CD4-positive, CD25-positive, alpha-beta regulatory T cell (primary cell): ENCODE data around the gene ATP10B. TPM values are rescaled to one million over a fixed set of nuclear protein-coding genes. Genes with fewer than 3 reads are reported as not detected.

Experiments used
- ATAC-seq, 2 donors: fragments of 150-1000 bp; cut with Tn5 transposase; one replicate each; pipeline ENCODE4 v1.10.0; 2021; ENCODE audit warnings: low read depth in 2 of 2, moderate number of reproducible peaks in 2 of 2, moderate library complexity in 1 of 2
- DNase-seq, 3 donors: peaks; one replicate each; pipeline versions ENCODE4 v3.0.0 to v3.0.0-alpha.2; 2012 to 2022; ENCODE audit warnings: mixed read lengths in 1 of 3
- H3K27ac ChIP-seq: one replicate; pipeline ENCODE4 v1.7.0; 2013; ENCODE audit warnings: mild to moderate bottlenecking, low read length; ENCODE audit not compliant: insufficient read depth, poor library complexity, severe bottlenecking
- H3K27me3 ChIP-seq: one replicate; pipeline ENCODE4 v1.7.0; 2013; ENCODE audit warnings: low read length; ENCODE audit not compliant: control insufficient read depth, insufficient read depth
- H3K36me3 ChIP-seq: one replicate; pipeline ENCODE4 v1.7.0; 2013; ENCODE audit warnings: mild to moderate bottlenecking, low read length, moderate library complexity; ENCODE audit not compliant: control insufficient read depth, insufficient read depth
- H3K4me1 ChIP-seq: 2 replicates; pipeline ENCODE4 v1.7.0; 2013; ENCODE audit warnings: mild to moderate bottlenecking, low read length; ENCODE audit not compliant: insufficient read depth, control insufficient read depth, poor library complexity, severe bottlenecking
- H3K4me3 ChIP-seq: one replicate; pipeline ENCODE4 v1.7.0; 2013; ENCODE audit warnings: low read depth, mild to moderate bottlenecking, low read length, moderate library complexity
- H3K9me3 ChIP-seq, 2 experiments: 1 replicate in 1 of 2; 2 replicates in 1 of 2; pipeline ENCODE4 v1.7.0; 2013; ENCODE audit warnings: low read length in 2 of 2, mild to moderate bottlenecking in 1 of 2, moderate library complexity in 1 of 2; ENCODE audit not compliant: control insufficient read depth in 2 of 2
- H3K27ac Mint-ChIP-seq, 3 donors: one replicate each; pipeline ENCODE4 v1.8.0; 2020 to 2022; ENCODE audit warnings: mild to moderate bottlenecking in 3 of 3, mixed read lengths in 3 of 3, moderate library complexity in 2 of 3
- H3K27me3 Mint-ChIP-seq: one replicate; pipeline ENCODE4 v1.8.0; 2022; ENCODE audit warnings: mild to moderate bottlenecking, mixed read lengths
- H3K36me3 Mint-ChIP-seq: one replicate; pipeline ENCODE4 v1.8.0; 2020; ENCODE audit warnings: mixed read lengths
- H3K4me1 Mint-ChIP-seq, 4 donors: one replicate each; pipeline ENCODE4 v1.8.0; 2020 to 2022; ENCODE audit warnings: mixed read lengths in 4 of 4, mild to moderate bottlenecking in 1 of 4
- H3K4me3 Mint-ChIP-seq, 4 donors: one replicate each; pipeline ENCODE4 v1.8.0; 2020 to 2022; ENCODE audit warnings: mild to moderate bottlenecking in 4 of 4, mixed read lengths in 4 of 4, moderate library complexity in 3 of 4
- H3K9me3 Mint-ChIP-seq, 7 donors: one replicate each; pipeline ENCODE4 v1.8.0; 2020 to 2022; ENCODE audit warnings: mixed read lengths in 7 of 7, mild to moderate bottlenecking in 3 of 7, moderate library complexity in 2 of 7
- polyA plus RNA-seq, 4 donors: library from polyadenylated mRNA; unstranded; fragments of 300-500 nt; fragmentation: Illumina TruSeq; gene quantifications; one replicate each; pipeline ENCODE4 v1.2.3, GENCODE V29; 2021
- total RNA-seq: library from RNA; stranded (reverse); gene quantifications from one replicate; pipeline ENCODE4 v1.2.3, GENCODE V29; 2022

The ATP10B gene
- total and polyA plus RNA-seq, 5 donors from 2014 or later = not detected

DNA sequence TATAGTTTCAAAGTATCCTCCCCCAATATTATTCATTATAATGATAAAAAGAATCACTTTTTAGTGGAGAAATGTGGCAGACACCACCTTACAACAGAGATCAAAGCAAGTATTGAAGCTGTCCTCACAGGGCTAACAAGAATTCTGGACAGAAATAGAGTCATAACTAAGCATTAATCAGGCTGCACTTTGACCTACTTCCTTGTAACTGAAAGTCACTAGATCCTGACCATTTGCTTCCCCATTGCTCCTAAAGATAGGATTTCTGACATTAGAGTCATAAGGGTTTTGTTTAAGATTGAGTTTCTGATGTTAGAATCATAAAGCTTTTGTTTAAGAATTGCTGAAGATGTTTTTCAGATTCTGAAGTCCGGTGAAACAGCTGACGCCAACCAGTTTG, 159.7 kb downstream of the ATP10B start:
- no peaks in the 10 kb centered on the region for H3K36me3 Mint-ChIP-seq
- peaks cover 8% of the 10 kb centered on the region for H3K27me3 Mint-ChIP-seq
- Histone ChIP-seq H3K36me3 (no peaks in the 10 kb centered on the region), H3K4me3 (no peak overlapping the region), H3K27me3 (peaks cover 2% of the 10 kb centered on the region), H3K4me1 (no peaks in the 10 kb centered on the region), H3K9me3 (no peaks in the 10 kb centered on the region), H3K27ac (no peak overlapping the region)
- H3K27ac Mint-ChIP-seq = no peak overlapping the region
- DNase-seq = no peak
- H3K4me3 Mint-ChIP-seq = no peak overlapping the region
- no peaks in the 10 kb centered on the region for H3K4me1 Mint-ChIP-seq
- H3K9me3 Mint-ChIP-seq = no peaks in the 10 kb centered on the region
- ATAC-seq = no peak

- DNase-seq (peak in 1 of 3 donors; percentile 30), ATAC-seq (no peak)
- Mint-ChIP-seq H3K27me3 (peaks cover 7% of the 10 kb centered on the region), H3K4me1 (no peaks in the 10 kb centered on the region), H3K27ac (no peak overlapping the region), H3K9me3 (peaks cover 0 to 1% (median 0%) of the 10 kb centered on the region in 7 donors), H3K36me3 (no peaks in the 10 kb centered on the region), H3K4me3 (peak overlapping the region in 1 of 4 donors; percentile 84)
- Histone ChIP-seq H3K27me3 (peaks cover 3% of the 10 kb centered on the region), H3K27ac (no peak overlapping the region), H3K4me1 (no peaks in the 10 kb centered on the region), H3K4me3 (no peak overlapping the region), H3K36me3 (no peaks in the 10 kb centered on the region), H3K9me3 (no peaks in the 10 kb centered on the region)
Observed at GRCh38 chr5:160685695-160686094, 166.3 kb downstream of the ATP10B start.

GRCh38 chr5:160685219-160685618, 166.8 kb downstream of the ATP10B start:
- ATAC-seq = no peak

GRCh38 chr5:160679567-160680309, 172.3 kb downstream of the ATP10B start:
- Mint-ChIP-seq H3K27me3 (peaks cover 7% of the 10 kb centered on the region), H3K4me3 (no peak overlapping the region), H3K27ac (no peak overlapping the region), H3K9me3 (peaks cover 0 to 1% (median 0%) of the 10 kb centered on the region in 7 donors), H3K4me1 (no peaks in the 10 kb centered on the region), H3K36me3 (no peaks in the 10 kb centered on the region)
- H3K36me3 ChIP-seq = no peaks in the 10 kb centered on the region
- H3K27me3 ChIP-seq = no peaks in the 10 kb centered on the region
- no peak overlapping the region for H3K27ac ChIP-seq
- H3K9me3 ChIP-seq = no peaks in the 10 kb centered on the region
- H3K4me3 ChIP-seq = no peak overlapping the region
- DNase-seq (no peak), ATAC-seq (no peak)
- H3K4me1 ChIP-seq = no peaks in the 10 kb centered on the region

More at GRCh38 chr5:160685219-160685618, 166.8 kb downstream of the ATP10B start:
- H3K27me3 ChIP-seq = peaks cover 3% of the 10 kb centered on the region
- no peaks in the 10 kb centered on the region for H3K36me3 ChIP-seq
- peaks cover 7% of the 10 kb centered on the region for H3K27me3 Mint-ChIP-seq
- H3K9me3 ChIP-seq = no peaks in the 10 kb centered on the region
- H3K9me3 Mint-ChIP-seq = peaks cover 0 to 1% (median 0%) of the 10 kb centered on the region in 7 donors
- no peak overlapping the region for H3K4me3 ChIP-seq
- no peak overlapping the region for H3K4me3 Mint-ChIP-seq
- H3K27ac ChIP-seq = no peak overlapping the region
- H3K4me1 ChIP-seq = no peaks in the 10 kb centered on the region
- no peak overlapping the region for H3K27ac Mint-ChIP-seq
- no peaks in the 10 kb centered on the region for H3K4me1 Mint-ChIP-seq
- DNase-seq = no peak
- no peaks in the 10 kb centered on the region for H3K36me3 Mint-ChIP-seq

- Mint-ChIP-seq H3K27ac (no peak overlapping the region), H3K9me3 (no peaks in the 10 kb centered on the region), H3K27me3 (peaks cover 7% of the 10 kb centered on the region), H3K4me1 (no peaks in the 10 kb centered on the region), H3K4me3 (no peak overlapping the region), H3K36me3 (no peaks in the 10 kb centered on the region)
- no peaks in the 10 kb centered on the region for H3K4me1 ChIP-seq
- H3K27ac ChIP-seq = no peak overlapping the region
- DNase-seq (no peak), ATAC-seq (no peak)
- no peaks in the 10 kb centered on the region for H3K36me3 ChIP-seq
- no peaks in the 10 kb centered on the region for H3K9me3 ChIP-seq
- peaks cover 2% of the 10 kb centered on the region for H3K27me3 ChIP-seq
- no peak overlapping the region for H3K4me3 ChIP-seq
Observed at GRCh38 chr5:160675988-160676387, 176.0 kb downstream of the ATP10B start.

GRCh38 chr5:160674901-160675300, 177.1 kb downstream of the ATP10B start:
- no peak for DNase-seq
- no peak overlapping the region for H3K27ac Mint-ChIP-seq

GRCh38 chr5:160672521-160672920, 179.5 kb downstream of the ATP10B start:
- peaks cover 2% of the 10 kb centered on the region for H3K27me3 ChIP-seq
- Mint-ChIP-seq H3K9me3 (no peaks in the 10 kb centered on the region), H3K36me3 (no peaks in the 10 kb centered on the region), H3K4me3 (no peak overlapping the region), H3K4me1 (no peaks in the 10 kb centered on the region), H3K27me3 (peaks cover 10% of the 10 kb centered on the region), H3K27ac (no peak overlapping the region)
- no peaks in the 10 kb centered on the region for H3K36me3 ChIP-seq
- H3K4me1 ChIP-seq = no peaks in the 10 kb centered on the region
- H3K27ac ChIP-seq = no peak overlapping the region
- H3K4me3 ChIP-seq = no peak overlapping the region
- no peaks in the 10 kb centered on the region for H3K9me3 ChIP-seq
- DNase-seq (no peak), ATAC-seq (no peak)

More at GRCh38 chr5:160674901-160675300, 177.1 kb downstream of the ATP10B start:
- H3K4me1 Mint-ChIP-seq = no peaks in the 10 kb centered on the region
- no peaks in the 10 kb centered on the region for H3K36me3 ChIP-seq
- no peak overlapping the region for H3K27ac ChIP-seq
- H3K4me3 Mint-ChIP-seq = no peak overlapping the region
- ATAC-seq = no peak
- no peaks in the 10 kb centered on the region for H3K9me3 ChIP-seq
- H3K9me3 Mint-ChIP-seq = no peaks in the 10 kb centered on the region
- peaks cover 2% of the 10 kb centered on the region for H3K27me3 ChIP-seq
- no peak overlapping the region for H3K4me3 ChIP-seq
- peaks cover 7% of the 10 kb centered on the region for H3K27me3 Mint-ChIP-seq
- H3K36me3 Mint-ChIP-seq = no peaks in the 10 kb centered on the region
- no peaks in the 10 kb centered on the region for H3K4me1 ChIP-seq

- no peak for DNase-seq
- ATAC-seq = no peak
- H3K4me3 Mint-ChIP-seq = no peak overlapping the region
- H3K4me1 Mint-ChIP-seq = no peaks in the 10 kb centered on the region
- peaks cover 4% of the 10 kb centered on the region for H3K27me3 Mint-ChIP-seq
- no peaks in the 10 kb centered on the region for H3K4me1 ChIP-seq
- H3K9me3 ChIP-seq = no peaks in the 10 kb centered on the region
- no peak overlapping the region for H3K4me3 ChIP-seq
- no peak overlapping the region for H3K27ac ChIP-seq
- H3K9me3 Mint-ChIP-seq = no peaks in the 10 kb centered on the region
- no peaks in the 10 kb centered on the region for H3K36me3 ChIP-seq
- no peak overlapping the region for H3K27ac Mint-ChIP-seq
- H3K27me3 ChIP-seq = no peaks in the 10 kb centered on the region
- H3K36me3 Mint-ChIP-seq = no peaks in the 10 kb centered on the region
Observed at GRCh38 chr5:160668356-160668755, 183.7 kb downstream of the ATP10B start.
